Measurements from ENCODE around the gene POTEH.
"Not testable (repeated sequence)": the region's sequence is repeated elsewhere in the genome, so short reads cannot be mapped to it uniquely, and the experiment has no call there.

POTEH gene

GRCh38 chr22:15689749-15690125 lies at the start of gene POTEH:
TSS of gene POTEH (plus strand) at chr22:15690026. CDS start at chr22:15690078, 52 bp downstream.
- DNase-seq (ENCODE audit: low spot score): not testable (repeated sequence)

GRCh38 chr22:15642288-15642861 lies 47.5 kb upstream of the POTEH start:
- not testable (repeated sequence) for DNase-seq (ENCODE audit: low spot score)

- DNase-seq (ENCODE audit: low spot score): not testable (repeated sequence)
These were observed 37.9 kb upstream of the POTEH start for GRCh38 chr22:15651954-15652353.

- DNase-seq (ENCODE audit: low spot score): not testable (repeated sequence)
These were observed 37.1 kb upstream of the POTEH start for GRCh38 chr22:15652738-15653137.

- not testable (repeated sequence) for DNase-seq (ENCODE audit: low spot score)
These were observed 36.6 kb upstream of the POTEH start for GRCh38 chr22:15653241-15653640.

GRCh38 chr22:15661102-15661501 lies 28.7 kb upstream of the POTEH start:
- DNase-seq (ENCODE audit: low spot score): not testable (repeated sequence)

- not testable (repeated sequence) for DNase-seq (ENCODE audit: low spot score)
These were observed 25.1 kb upstream of the POTEH start for GRCh38 chr22:15664682-15665081.

- not testable (repeated sequence) for DNase-seq (ENCODE audit: low spot score)
These were observed 24.3 kb upstream of the POTEH start for GRCh38 chr22:15665478-15665877.

- DNase-seq (ENCODE audit: low spot score): not testable (repeated sequence)
These were observed 20.4 kb upstream of the POTEH start for GRCh38 chr22:15669430-15669829.

GRCh38 chr22:15679702-15680101 lies 10.1 kb upstream of the POTEH start:
- DNase-seq (ENCODE audit: low spot score): not testable (repeated sequence)

GRCh38 chr22:15684115-15684514 lies 5.7 kb upstream of the POTEH start:
- DNase-seq (ENCODE audit: low spot score): not testable (repeated sequence)

- not testable (repeated sequence) for DNase-seq (ENCODE audit: low spot score)
These were observed 5.1 kb upstream of the POTEH start for GRCh38 chr22:15684695-15685094.

- not testable (repeated sequence) for DNase-seq (ENCODE audit: low spot score)
These were observed 4.2 kb upstream of the POTEH start for GRCh38 chr22:15685641-15686040.

GRCh38 chr22:15687086-15687485 lies 2.7 kb upstream of the POTEH start:
- DNase-seq (ENCODE audit: low spot score): not testable (repeated sequence)

- not testable (repeated sequence) for DNase-seq (ENCODE audit: low spot score)
These were observed 2.1 kb upstream of the POTEH start for GRCh38 chr22:15687676-15688075.

- not testable (repeated sequence) for DNase-seq (ENCODE audit: low spot score)
These were observed 1.7 kb upstream of the POTEH start for GRCh38 chr22:15688090-15688489.

GRCh38 chr22:15689012-15689748 lies 646 bp upstream of the POTEH start:
- DNase-seq (ENCODE audit: low spot score): not testable (repeated sequence)

GRCh38 chr22:15713600-15713999 lies 23.8 kb downstream of the POTEH start:
- not testable (repeated sequence) for DNase-seq (ENCODE audit: low spot score)

GRCh38 chr22:15714125-15714524 lies 24.3 kb downstream of the POTEH start:
- DNase-seq (ENCODE audit: low spot score): not testable (repeated sequence)

GRCh38 chr22:15721884-15722283 lies 32.1 kb downstream of the POTEH start:
- DNase-seq (ENCODE audit: low spot score): not testable (repeated sequence)

- DNase-seq (ENCODE audit: low spot score): not testable (repeated sequence)
These were observed 39.5 kb downstream of the POTEH start for GRCh38 chr22:15729209-15729917.

- DNase-seq (ENCODE audit: low spot score): not testable (repeated sequence)
These were observed 41.2 kb downstream of the POTEH start for GRCh38 chr22:15731023-15731422.

- DNase-seq (ENCODE audit: low spot score): not testable (repeated sequence)
These were observed 44.6 kb downstream of the POTEH start for GRCh38 chr22:15734411-15734810.
